Esophagus muscularis mucosa (tissue), 4 donors: ENCODE measurements around the gene TRUB2. TPM values are rescaled to one million over a fixed set of nuclear protein-coding genes. Genes with fewer than 3 reads are reported as not detected.

Experiments
- DNase-seq: peaks from one replicate; pipeline ENCODE4 v3.0.0-alpha.2; 2017; ENCODE audit errors: extremely low spot score
- H3K27ac ChIP-seq, 4 donors: fragments of 200-600 bp; sonication (generic); replicated peaks in 1 of 4; 1 replicate in 3 of 4; 2 replicates in 1 of 4; pipeline ENCODE4 v1.5.1; 2016 to 2019; ENCODE audit warnings: mild to moderate bottlenecking in 1 of 4
- H3K27me3 ChIP-seq, 4 donors: fragments of 200-600 bp; sonication (generic); one replicate each; pipeline versions ENCODE4 v1.5.1 to v1.6.0; 2016 to 2019
- H3K36me3 ChIP-seq, 4 donors: fragments of 200-600 bp; sonication (generic); one replicate each; pipeline ENCODE4 v1.5.1; 2016 to 2019
- H3K4me1 ChIP-seq, 4 donors: fragments of 200-600 bp; sonication (generic); one replicate each; pipeline ENCODE4 v1.5.1; 2016 to 2019
- H3K4me3 ChIP-seq, 4 donors: fragments of 200-600 bp; sonication (generic); 1 replicate in 2 of 4; 2 replicates in 2 of 4; pipeline ENCODE4 v1.5.1; 2016 to 2019; ENCODE audit warnings: mild to moderate bottlenecking in 4 of 4, moderate library complexity in 1 of 4
- H3K9me3 ChIP-seq, 4 donors: fragments of 200-600 bp; sonication (generic); 1 replicate in 3 of 4; 2 replicates in 1 of 4; pipeline ENCODE4 v1.5.1; 2016 to 2019
- CTCF ChIP-seq, 3 experiments: fragments of 200-600 bp in 2 of 3; fragments of 450-650 bp in 1 of 3; sonication (generic) in 2 of 3; IDR thresholded peaks; one replicate each; pipeline ENCODE4 v1.5.1; 2017 to 2019; ENCODE audit warnings: antibody characterized with exemption in 3 of 3, mild to moderate bottlenecking in 2 of 3, moderate library complexity in 1 of 3
- EP300 ChIP-seq: sonication (generic); formaldehyde crosslinking; IDR thresholded peaks from one replicate; pipeline ENCODE4 v1.6.1; 2017; ENCODE audit warnings: antibody characterized with exemption
- POLR2A ChIP-seq: fragments of 450-650 bp; IDR thresholded peaks from one replicate; pipeline ENCODE4 v1.6.1; 2017; ENCODE audit warnings: antibody characterized with exemption, moderate library complexity, mild to moderate bottlenecking, low read depth
- POLR2AphosphoS5 ChIP-seq, 2 donors: sonication (generic); formaldehyde crosslinking; IDR thresholded peaks; one replicate each; pipeline ENCODE4 v1.6.1; 2017; ENCODE audit warnings: antibody characterized with exemption in 2 of 2
- WGBS: methylation state at CpG from one replicate; pipeline ENCODE4 v1.1.5; 2018; 5-methylcytosine and 5-hydroxymethylcytosine counted together
- intact Hi-C: fragments of 100-400 bp; cut with DNase I; formaldehyde crosslinking; loops from one replicate; pipeline ENCODE4 v1.15.1; 2023
- total RNA-seq, 4 donors: library from RNA; depleted of rRNA; stranded (reverse); fragments of >200 nt; gene quantifications; one replicate each; pipeline versions ENCODE4 v1.1.0 to v1.2.1, GENCODE V29; 2016

The TRUB2 gene
- total RNA-seq, 4 donors from 2014 or later: 5.4 to 13.2 (median 9.5) TPM

DNA sequence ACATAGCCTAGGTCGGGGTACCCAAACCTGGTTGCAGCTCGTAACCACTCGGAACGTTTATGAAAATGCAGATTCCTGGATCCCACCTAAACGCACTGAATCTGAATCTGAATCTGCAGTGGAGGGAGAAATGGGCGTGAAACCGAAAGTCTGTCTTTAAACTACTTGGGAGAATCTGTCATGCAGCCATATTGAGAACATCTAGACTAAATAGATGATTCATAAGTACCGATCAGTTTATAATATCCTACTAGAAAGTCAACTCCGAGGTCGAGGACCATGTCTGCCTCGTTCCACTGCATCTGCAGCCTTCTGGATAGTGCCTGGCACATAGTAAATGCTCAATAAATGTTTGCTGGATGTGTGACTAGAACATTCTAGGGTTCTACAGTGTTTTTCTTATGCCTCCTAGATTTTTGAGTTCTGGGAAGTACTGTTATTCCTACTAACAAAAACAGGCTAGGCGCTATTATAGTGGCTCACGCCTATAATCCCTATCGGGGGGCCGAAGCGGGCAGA is 1.0 kb upstream of the TRUB2 start:
- Histone ChIP-seq H3K27ac (peak overlapping the region; percentile 84 to 90 (median 86)), H3K4me1 (peaks cover 24 to 41% (median 27%) of the 10 kb centered on the region in 4 donors), H3K4me3 (peak overlapping the region; percentile 80 to 99 (median 86)), H3K36me3 (peaks cover 13 to 62% (median 48%) of the 10 kb centered on the region in 4 donors), H3K9me3 (no peaks in the 10 kb centered on the region), H3K27me3 (no peaks in the 10 kb centered on the region)
- no peak for DNase-seq
- 30% methylated on average over 13 of the region's 16 CpGs for WGBS
- no peak for TF ChIP-seq EP300
- no peak for TF ChIP-seq POLR2AphosphoS5 (IDR thresholded peaks at IDR 0.05)
- no peak for TF ChIP-seq POLR2A
- TF ChIP-seq CTCF (IDR thresholded peaks at IDR 0.05): no peak
- intact Hi-C loops: no loop called here

DNA sequence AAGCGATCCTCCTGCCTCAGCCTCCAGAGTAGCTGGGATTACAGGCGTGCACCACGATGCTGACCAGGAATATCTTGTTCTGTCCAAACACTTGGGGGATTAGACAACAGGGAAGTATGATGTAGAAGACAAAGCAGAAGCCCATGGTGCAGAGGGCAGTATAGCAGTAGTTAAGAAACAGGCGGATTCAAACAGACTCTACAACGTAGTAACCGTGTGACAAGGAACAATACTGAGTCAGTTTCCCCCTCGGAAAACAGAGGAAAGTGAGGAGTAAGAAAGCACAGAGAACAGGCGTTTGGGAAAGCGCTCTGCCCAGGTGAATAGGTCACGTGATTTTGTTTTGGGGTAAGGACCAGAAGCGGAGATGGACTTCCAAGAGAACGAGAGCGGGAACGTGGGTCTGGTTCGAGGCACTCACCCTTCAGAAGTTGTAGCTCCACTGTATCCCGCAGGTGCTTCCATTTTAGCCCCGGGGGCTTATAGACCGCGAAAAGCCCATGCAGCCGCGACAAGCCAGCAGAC is 306 bp downstream of the TRUB2 start:
- Histone ChIP-seq H3K27me3 (no peaks in the 10 kb centered on the region), H3K36me3 (peaks cover 9 to 62% (median 44%) of the 10 kb centered on the region in 4 donors), H3K4me3 (peak overlapping the region; percentile 80 to 99 (median 86)), H3K4me1 (peaks cover 24 to 41% (median 27%) of the 10 kb centered on the region in 4 donors), H3K9me3 (no peaks in the 10 kb centered on the region), H3K27ac (peak overlapping the region; percentile 84 to 90 (median 86))
- DNase-seq: no peak
- no peak for TF ChIP-seq CTCF (IDR thresholded peaks at IDR 0.05)
- no peak for TF ChIP-seq EP300
- no peak for TF ChIP-seq POLR2A
- TF ChIP-seq POLR2AphosphoS5 (IDR thresholded peaks at IDR 0.05): no peak
- intact Hi-C loops: no loop called here
- WGBS: under 1% methylated on average over 16 of the region's 21 CpGs

GRCh38 chr9:128321343-128321742 is 904 bp downstream of the TRUB2 start:
- TF ChIP-seq EP300 (no peak), POLR2AphosphoS5 (IDR thresholded peaks at IDR 0.05) (no peak), CTCF (IDR thresholded peaks at IDR 0.05) (no peak), POLR2A (no peak)
- 91% methylated on average over 7 of the region's 7 CpGs for WGBS
- H3K4me3 ChIP-seq: peak overlapping the region; percentile 80 to 99 (median 86)
- H3K4me1 ChIP-seq: peaks cover 24 to 41% (median 26%) of the 10 kb centered on the region in 4 donors
- peak overlapping the region in 1 of 4 donors; percentile 84 for H3K27ac ChIP-seq
- intact Hi-C loops: no loop called here
- H3K9me3 ChIP-seq: no peaks in the 10 kb centered on the region
- peaks cover 15 to 62% (median 44%) of the 10 kb centered on the region in 4 donors for H3K36me3 ChIP-seq
- no peak for DNase-seq
- no peaks in the 10 kb centered on the region for H3K27me3 ChIP-seq

DNA sequence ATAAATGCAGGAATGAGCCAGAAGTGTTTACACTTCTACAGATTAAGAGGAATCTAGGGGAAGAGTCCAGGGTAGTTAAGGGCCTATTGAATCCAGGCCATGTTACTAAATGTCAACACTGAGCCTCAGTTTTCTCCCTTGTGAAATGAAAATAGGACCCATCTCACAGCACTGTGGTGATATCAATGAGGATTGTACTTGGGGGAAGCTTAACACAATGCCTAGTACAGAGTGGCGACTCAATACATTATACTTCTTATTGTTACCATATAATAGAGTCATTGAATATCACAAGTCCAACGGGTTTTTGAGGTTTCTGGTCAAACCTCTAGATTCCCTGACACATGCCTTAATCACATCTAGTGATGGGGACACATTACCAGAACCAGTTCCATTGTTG is 4.6 kb downstream of the TRUB2 start:
- no peak overlapping the region for H3K27ac ChIP-seq
- no peak for TF ChIP-seq EP300
- TF ChIP-seq POLR2AphosphoS5 (IDR thresholded peaks at IDR 0.05): no peak
- TF ChIP-seq POLR2A: no peak
- TF ChIP-seq CTCF (IDR thresholded peaks at IDR 0.05): no peak
- H3K27me3 ChIP-seq: no peaks in the 10 kb centered on the region
- no peak for DNase-seq
- intact Hi-C loops: no loop called here
- no peak overlapping the region for H3K4me3 ChIP-seq
- 86% methylated on average over 2 of the region's 2 CpGs for WGBS
- peaks cover 7 to 16% (median 9%) of the 10 kb centered on the region in 4 donors for H3K4me1 ChIP-seq
- peaks cover 26 to 80% (median 65%) of the 10 kb centered on the region in 4 donors for H3K36me3 ChIP-seq
- no peaks in the 10 kb centered on the region for H3K9me3 ChIP-seq
